Tibial artery (tissue), 4 donors: ENCODE results near the gene TBL1Y.

Experiments
- DNase-seq, 2 donors: peaks; one replicate each; pipeline ENCODE4 v3.0.0-alpha.2; 2019
- H3K27ac ChIP-seq, 2 donors: fragments of 200-600 bp; sonication (generic) in 1 of 2; 1 replicate in 1 of 2; 2 replicates in 1 of 2; pipeline ENCODE4 v1.5.1; 2018 to 2019; ENCODE audit warnings: mild to moderate bottlenecking in 1 of 2
- H3K27me3 ChIP-seq, 2 donors: fragments of 200-600 bp; sonication (generic) in 1 of 2; one replicate each; pipeline versions ENCODE4 v1.5.1 to v1.6.0; 2016 to 2019
- H3K36me3 ChIP-seq, 3 donors: fragments of 200-600 bp; sonication (generic) in 2 of 3; one replicate each; pipeline ENCODE4 v1.5.1; 2016 to 2019; ENCODE audit warnings: mild to moderate bottlenecking in 2 of 3
- H3K4me1 ChIP-seq, 4 donors: fragments of 200-600 bp; sonication (generic) in 2 of 4; 1 replicate in 3 of 4; 2 replicates in 1 of 4; pipeline ENCODE4 v1.5.1; 2016 to 2019
- H3K4me3 ChIP-seq, 2 donors: fragments of 200-600 bp; sonication (generic) in 1 of 2; 1 replicate in 1 of 2; 2 replicates in 1 of 2; pipeline ENCODE4 v1.5.1; 2018 to 2019; ENCODE audit warnings: mild to moderate bottlenecking in 2 of 2
- H3K9me3 ChIP-seq, 3 donors: fragments of 200-600 bp; sonication (generic) in 1 of 3; one replicate each; pipeline ENCODE4 v1.5.1; 2016 to 2019
- intact Hi-C: fragments of 100-400 bp; cut with DNase I; formaldehyde crosslinking; loops from one replicate; pipeline ENCODE4 v1.15.0; 2023; ENCODE audit warnings: low total_unique reads
- TF ChIP-seq, protein P1 (sequence below), 2 experiments: fragments of 200-600 bp in 1 of 2; fragments of 450-650 bp in 1 of 2; IDR thresholded peaks; one replicate each; pipeline ENCODE4 v1.5.1; 2017 to 2019; ENCODE audit warnings: antibody characterized with exemption in 2 of 2, mild to moderate bottlenecking in 1 of 2, moderate library complexity in 1 of 2

The TBL1Y gene

DNA sequence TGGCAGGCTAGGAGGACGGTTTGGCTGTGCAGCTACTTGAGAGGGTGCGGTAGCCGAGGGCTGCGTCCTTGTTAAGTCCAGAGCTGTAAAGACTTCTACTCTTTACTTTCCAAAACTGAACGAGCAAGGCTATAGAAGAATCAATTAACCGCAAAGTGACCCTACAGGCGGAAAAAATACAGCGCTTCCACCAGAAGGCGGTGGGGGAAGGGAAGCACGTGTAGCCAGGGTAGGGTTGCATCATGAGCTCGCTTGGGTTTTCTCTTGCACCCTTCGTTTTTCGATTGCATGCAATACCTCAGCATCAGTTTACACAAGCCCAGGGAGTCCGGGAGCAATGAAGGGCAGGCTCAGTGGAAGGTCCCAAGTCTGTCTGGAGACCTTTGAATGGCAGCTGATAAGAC is 1.4 kb upstream of the TBL1Y start:
- Histone ChIP-seq H3K36me3 (no peaks in the 10 kb centered on the region), H3K4me3 (no peak overlapping the region), H3K4me1 (peaks cover 0 to 8% (median 3%) of the 10 kb centered on the region in 4 donors), H3K27me3 (peaks cover 0 to 7% of the 10 kb centered on the region in 2 donors), H3K27ac (no peak overlapping the region), H3K9me3 (no peaks in the 10 kb centered on the region)
- TF ChIP-seq, protein P1, sequence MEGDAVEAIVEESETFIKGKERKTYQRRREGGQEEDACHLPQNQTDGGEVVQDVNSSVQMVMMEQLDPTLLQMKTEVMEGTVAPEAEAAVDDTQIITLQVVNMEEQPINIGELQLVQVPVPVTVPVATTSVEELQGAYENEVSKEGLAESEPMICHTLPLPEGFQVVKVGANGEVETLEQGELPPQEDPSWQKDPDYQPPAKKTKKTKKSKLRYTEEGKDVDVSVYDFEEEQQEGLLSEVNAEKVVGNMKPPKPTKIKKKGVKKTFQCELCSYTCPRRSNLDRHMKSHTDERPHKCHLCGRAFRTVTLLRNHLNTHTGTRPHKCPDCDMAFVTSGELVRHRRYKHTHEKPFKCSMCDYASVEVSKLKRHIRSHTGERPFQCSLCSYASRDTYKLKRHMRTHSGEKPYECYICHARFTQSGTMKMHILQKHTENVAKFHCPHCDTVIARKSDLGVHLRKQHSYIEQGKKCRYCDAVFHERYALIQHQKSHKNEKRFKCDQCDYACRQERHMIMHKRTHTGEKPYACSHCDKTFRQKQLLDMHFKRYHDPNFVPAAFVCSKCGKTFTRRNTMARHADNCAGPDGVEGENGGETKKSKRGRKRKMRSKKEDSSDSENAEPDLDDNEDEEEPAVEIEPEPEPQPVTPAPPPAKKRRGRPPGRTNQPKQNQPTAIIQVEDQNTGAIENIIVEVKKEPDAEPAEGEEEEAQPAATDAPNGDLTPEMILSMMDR (IDR thresholded peaks at IDR 0.05), result no peak
- intact Hi-C loops, result no loop called here
- DNase-seq, result no peak

DNA sequence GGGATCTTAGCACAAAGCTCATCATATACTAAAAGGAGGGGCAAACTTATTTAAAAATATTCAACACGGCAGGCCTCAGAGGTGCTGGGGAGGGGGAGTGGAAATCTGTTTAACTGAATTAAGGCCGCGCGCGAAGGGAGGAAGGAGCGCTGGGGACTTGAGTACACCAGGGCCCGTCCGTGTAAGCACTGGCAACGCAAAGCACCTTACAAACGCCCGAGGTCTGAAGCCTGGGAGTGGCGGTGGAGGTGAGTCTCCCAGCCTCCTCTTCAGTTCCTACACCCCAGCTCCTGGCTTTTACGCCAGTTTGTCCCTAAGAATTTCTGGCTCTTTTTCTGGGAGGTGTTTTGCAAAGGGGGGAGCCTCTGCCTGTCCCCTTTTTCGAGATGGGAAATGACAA is 641 bp upstream of the TBL1Y start:
- Histone ChIP-seq H3K27me3 (peaks cover 0 to 7% of the 10 kb centered on the region in 2 donors), H3K4me3 (peak overlapping the region; percentile 43 to 49), H3K27ac (no peak overlapping the region), H3K9me3 (no peaks in the 10 kb centered on the region), H3K36me3 (no peaks in the 10 kb centered on the region), H3K4me1 (peaks cover 0 to 8% (median 3%) of the 10 kb centered on the region in 4 donors)
- intact Hi-C loops, result no loop called here
- DNase-seq, result no peak
- TF ChIP-seq, protein P1 (IDR thresholded peaks at IDR 0.05), result no peak

DNA sequence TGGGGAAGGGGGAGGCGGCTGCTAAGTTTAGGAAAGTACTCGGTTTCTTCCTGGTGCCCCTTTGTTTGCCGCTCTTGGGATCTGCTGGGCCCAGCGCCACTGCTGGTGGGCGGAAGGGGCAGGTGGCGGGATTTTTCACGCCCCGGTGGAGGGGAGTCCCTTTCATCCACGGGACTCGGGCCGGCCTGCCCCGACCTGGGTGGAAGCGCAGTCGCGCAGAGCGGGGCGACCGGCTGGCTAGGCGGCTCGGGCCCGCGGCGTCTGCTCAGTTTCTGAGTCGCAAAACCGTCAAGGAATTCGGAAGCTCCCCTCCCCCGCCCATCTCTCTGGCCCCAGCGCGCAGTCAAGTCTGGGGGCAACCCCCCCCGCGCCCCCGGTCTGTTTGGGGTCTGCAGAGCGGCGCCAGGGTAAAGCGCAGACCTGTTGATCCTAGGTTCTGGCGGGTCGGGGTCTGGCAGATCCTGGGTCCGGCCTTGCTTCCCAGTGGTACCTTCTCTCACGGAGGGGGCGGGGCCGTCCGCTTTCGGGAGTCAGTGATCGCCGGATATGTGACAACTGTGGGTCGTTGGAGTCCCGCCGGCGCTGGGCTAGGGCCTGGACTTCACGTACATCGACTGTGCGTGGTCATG is 870 bp downstream of the TBL1Y start, which contains the start of gene AMELY:
Gene AMELY (minus strand): TSS at position 500 of the 629 bp plus-strand sequence. CDS start 39,144 bp downstream, outside the sequence.
- TF ChIP-seq, protein P1 (IDR thresholded peaks at IDR 0.05), result no peak
- no peak for DNase-seq
- peaks cover 0 to 7% of the 10 kb centered on the region in 2 donors for H3K27me3 ChIP-seq
- no peak within 1 kb of the TSS for H3K27ac ChIP-seq
- no peaks in the 10 kb centered on the region for H3K36me3 ChIP-seq
- intact Hi-C loops, result no loop called here
- H3K9me3 ChIP-seq, result no peaks in the 10 kb centered on the region
- peak within 1 kb of the TSS; percentile 43 to 49 for H3K4me3 ChIP-seq
- H3K4me1 ChIP-seq, result peaks cover 0 to 8% (median 3%) of the 10 kb centered on the region in 4 donors

DNA sequence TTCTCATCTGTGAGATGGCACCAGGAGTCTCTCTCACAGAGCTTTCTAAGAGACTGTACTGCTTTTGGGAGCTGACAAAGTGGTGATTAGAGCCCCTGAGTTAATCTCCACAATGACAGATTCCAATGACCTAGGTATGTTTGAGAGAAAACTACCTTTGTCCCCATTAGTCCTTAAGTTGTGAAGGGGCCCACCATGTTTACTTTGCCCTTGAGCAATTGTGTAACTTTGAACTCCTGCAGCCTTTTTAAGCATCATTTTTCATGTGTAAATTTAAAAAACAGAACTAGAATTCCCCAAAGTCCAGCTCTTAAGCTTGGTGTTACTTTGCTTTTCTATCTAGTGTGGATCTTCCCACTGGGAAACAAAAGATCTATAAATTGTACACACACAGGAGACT is 2.9 kb downstream of the TBL1Y start:
- H3K4me1 ChIP-seq, result peaks cover 0 to 8% (median 3%) of the 10 kb centered on the region in 4 donors
- H3K36me3 ChIP-seq, result no peaks in the 10 kb centered on the region
- TF ChIP-seq, protein P1 (IDR thresholded peaks at IDR 0.05), result no peak
- no peak for DNase-seq
- intact Hi-C loops, result no loop called here
- peaks cover 0 to 7% of the 10 kb centered on the region in 2 donors for H3K27me3 ChIP-seq
- H3K27ac ChIP-seq, result no peak overlapping the region
- no peak overlapping the region for H3K4me3 ChIP-seq
- H3K9me3 ChIP-seq, result no peaks in the 10 kb centered on the region

DNA sequence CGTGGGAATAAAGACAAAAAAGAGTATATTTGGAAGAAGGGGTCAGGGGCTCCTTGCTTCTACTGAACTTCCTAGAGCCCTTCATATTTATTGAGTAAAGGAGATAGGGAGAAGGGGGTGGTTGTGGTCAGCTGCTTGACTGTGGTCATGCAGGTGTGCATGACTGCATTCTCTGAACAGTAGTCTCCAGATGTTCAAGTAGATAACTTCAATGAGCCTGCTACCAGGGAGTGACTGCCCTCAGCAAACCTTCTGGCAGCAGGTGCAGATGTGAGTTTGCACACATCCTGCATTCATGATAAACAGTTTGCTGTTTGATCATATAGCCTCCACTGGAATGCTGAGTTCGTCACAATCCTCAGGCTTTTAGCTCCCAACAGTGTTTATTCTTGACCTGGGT is 10.6 kb downstream of the TBL1Y start:
- DNase-seq, result no peak
- Histone ChIP-seq H3K27ac (no peak overlapping the region), H3K4me3 (no peak overlapping the region), H3K4me1 (no peaks in the 10 kb centered on the region), H3K36me3 (no peaks in the 10 kb centered on the region), H3K27me3 (no peaks in the 10 kb centered on the region), H3K9me3 (no peaks in the 10 kb centered on the region)
- TF ChIP-seq, protein P1 (IDR thresholded peaks at IDR 0.05), result no peak
- intact Hi-C loops, result no loop called here
